Measurements from ENCODE around the gene BRI3. TPM values are rescaled to one million over a fixed set of nuclear protein-coding genes. Genes with fewer than 3 reads are reported as not detected.
"Not testable (repeated sequence)": the region's sequence is repeated elsewhere in the genome, so short reads cannot be mapped to it uniquely, and the experiment has no call there.

Gene BRI3
- total RNA-seq, 1 experiment from 2014 or later = 67.6 TPM

- DNase-seq (ENCODE audit: low read depth) = no peak
Measured at GRCh38 chr7:98309566-98309965, 28.1 kb downstream of the BRI3 start.

- no peak for DNase-seq (ENCODE audit: low read depth)
Measured at GRCh38 chr7:98312201-98312600, 30.7 kb downstream of the BRI3 start.

GRCh38 chr7:98314469-98314868 is 33.0 kb downstream of the BRI3 start:
- no peak for DNase-seq (ENCODE audit: low read depth)

GRCh38 chr7:98315318-98315993 is 34.0 kb downstream of the BRI3 start:
- no peak for DNase-seq (ENCODE audit: low read depth)

GRCh38 chr7:98315994-98316527 is 34.6 kb downstream of the BRI3 start:
- not testable (repeated sequence) for DNase-seq (ENCODE audit: low read depth)

- DNase-seq (ENCODE audit: low read depth) = no peak
Measured at GRCh38 chr7:98317366-98318040, 36.0 kb downstream of the BRI3 start.

- no peak for DNase-seq (ENCODE audit: low read depth)
Measured at GRCh38 chr7:98319176-98319575, 37.7 kb downstream of the BRI3 start.

GRCh38 chr7:98321301-98321700 is 39.8 kb downstream of the BRI3 start:
- no peak for DNase-seq (ENCODE audit: low read depth)

- no peak for DNase-seq (ENCODE audit: low read depth)
Measured at GRCh38 chr7:98322331-98323270, 41.1 kb downstream of the BRI3 start.

- no peak for DNase-seq (ENCODE audit: low read depth)
Measured at GRCh38 chr7:98323597-98324322, 42.3 kb downstream of the BRI3 start.

GRCh38 chr7:98324782-98325181 is 43.3 kb downstream of the BRI3 start:
- no peak for DNase-seq (ENCODE audit: low read depth)

GRCh38 chr7:98329100-98329790 is 47.8 kb downstream of the BRI3 start:
- no peak for DNase-seq (ENCODE audit: low read depth)

GRCh38 chr7:98329791-98330373 is 48.4 kb downstream of the BRI3 start:
- peak; percentile 25 for DNase-seq (ENCODE audit: low read depth)

- no peak for DNase-seq (ENCODE audit: low read depth)
Measured at GRCh38 chr7:98330926-98331529, 49.5 kb downstream of the BRI3 start.

GRCh38 chr7:98334081-98334480 is 52.6 kb downstream of the BRI3 start:
- no peak for DNase-seq (ENCODE audit: low read depth)

- DNase-seq (ENCODE audit: low read depth) = no peak
Measured at GRCh38 chr7:98335411-98335977, 54.0 kb downstream of the BRI3 start.

- no peak for DNase-seq (ENCODE audit: low read depth)
Measured at GRCh38 chr7:98338441-98338840, 57.0 kb downstream of the BRI3 start.

GRCh38 chr7:98339043-98339442 is 57.6 kb downstream of the BRI3 start:
- DNase-seq (ENCODE audit: low read depth) = no peak

- peak; percentile 83 for DNase-seq (ENCODE audit: low read depth)
Measured at GRCh38 chr7:98341106-98341505, 59.6 kb downstream of the BRI3 start.

All from LHCN-M2 (cell line).